Calu3 (cell line): ENCODE data around the gene RSRP1. TPM values are rescaled to one million over a fixed set of nuclear protein-coding genes. Genes with fewer than 3 reads are reported as not detected.

ENCODE experiments used
- BruUV-seq: library from RNA; stranded (reverse); fragments of 400-500 nt; replicated peaks from 2 replicates; lab custom pipeline; 2021; lab: Mats Ljungman, UMichigan
- CTCF ChIA-PET: fragments of 300-600 bp; sonication (Branson Sonifier 250); formaldehyde crosslinking; loops from one replicate; lab custom pipeline; 2022; ENCODE audit warnings: antibody characterized with exemption; lab: Charles Lee
- DNase-seq: peaks from one replicate; pipeline ENCODE4 v3.0.0; 2022
- H3K27ac Mint-ChIP-seq: one replicate; pipeline ENCODE4 v1.8.0; 2022; ENCODE audit warnings: mixed read lengths; ENCODE audit not compliant: unreplicated experiment
- H3K27me3 Mint-ChIP-seq: one replicate; pipeline ENCODE4 v1.8.0; 2022; ENCODE audit warnings: mixed read lengths; ENCODE audit not compliant: unreplicated experiment
- H3K36me3 Mint-ChIP-seq: one replicate; pipeline ENCODE4 v1.8.0; 2022; ENCODE audit warnings: mild to moderate bottlenecking, moderate library complexity, mixed read lengths; ENCODE audit not compliant: insufficient read depth, unreplicated experiment
- H3K4me1 Mint-ChIP-seq: one replicate; pipeline ENCODE4 v1.8.0; 2022; ENCODE audit warnings: mild to moderate bottlenecking, low read depth, mixed read lengths; ENCODE audit not compliant: unreplicated experiment
- H3K4me3 Mint-ChIP-seq: one replicate; pipeline ENCODE4 v1.8.0; 2022; ENCODE audit warnings: mild to moderate bottlenecking, low read depth, moderate library complexity, mixed read lengths; ENCODE audit not compliant: unreplicated experiment
- H3K9me3 Mint-ChIP-seq: one replicate; pipeline ENCODE4 v1.8.0; 2022; ENCODE audit warnings: low read depth, mixed read lengths; ENCODE audit not compliant: unreplicated experiment
- intact Hi-C: fragments of 100-400 bp; cut with micrococcal nuclease; formaldehyde crosslinking; loops from one replicate; pipeline ENCODE4 v1.10.0; 2022; ENCODE audit not compliant: unreplicated experiment
- total RNA-seq: library from RNA; stranded (reverse); gene quantifications from 2 replicates; pipeline ENCODE4 v1.2.3, GENCODE V29; 2022
- TF ChIP-seq, protein P1 (sequence below): fragments of 200-600 bp; IDR thresholded peaks from one replicate; pipeline ENCODE4 v1.8.0; 2022; ENCODE audit warnings: antibody characterized with exemption; ENCODE audit not compliant: unreplicated experiment

RSRP1 gene
- total RNA-seq, 1 experiment from 2014 or later = 56.9 TPM

- Mint-ChIP-seq H3K27ac (no peak overlapping the region), H3K27me3 (no peaks in the 10 kb centered on the region), H3K9me3 (no peaks in the 10 kb centered on the region), H3K4me1 (peaks cover 9% of the 10 kb centered on the region), H3K4me3 (no peak overlapping the region), H3K36me3 (peaks cover 23% of the 10 kb centered on the region)
- CTCF ChIA-PET = interaction anchor here (0.5 kb wide), 1 partner anchor 9 kb away, joined by 3 read pairs; no protein-coding TSS in a partner anchor
- intact Hi-C loops = no loop called here
- TF ChIP-seq, protein P1, sequence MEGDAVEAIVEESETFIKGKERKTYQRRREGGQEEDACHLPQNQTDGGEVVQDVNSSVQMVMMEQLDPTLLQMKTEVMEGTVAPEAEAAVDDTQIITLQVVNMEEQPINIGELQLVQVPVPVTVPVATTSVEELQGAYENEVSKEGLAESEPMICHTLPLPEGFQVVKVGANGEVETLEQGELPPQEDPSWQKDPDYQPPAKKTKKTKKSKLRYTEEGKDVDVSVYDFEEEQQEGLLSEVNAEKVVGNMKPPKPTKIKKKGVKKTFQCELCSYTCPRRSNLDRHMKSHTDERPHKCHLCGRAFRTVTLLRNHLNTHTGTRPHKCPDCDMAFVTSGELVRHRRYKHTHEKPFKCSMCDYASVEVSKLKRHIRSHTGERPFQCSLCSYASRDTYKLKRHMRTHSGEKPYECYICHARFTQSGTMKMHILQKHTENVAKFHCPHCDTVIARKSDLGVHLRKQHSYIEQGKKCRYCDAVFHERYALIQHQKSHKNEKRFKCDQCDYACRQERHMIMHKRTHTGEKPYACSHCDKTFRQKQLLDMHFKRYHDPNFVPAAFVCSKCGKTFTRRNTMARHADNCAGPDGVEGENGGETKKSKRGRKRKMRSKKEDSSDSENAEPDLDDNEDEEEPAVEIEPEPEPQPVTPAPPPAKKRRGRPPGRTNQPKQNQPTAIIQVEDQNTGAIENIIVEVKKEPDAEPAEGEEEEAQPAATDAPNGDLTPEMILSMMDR = no peak
- DNase-seq = peak; percentile 40
- BruUV-seq = TSS peak; percentile 93
Measured at GRCh38 chr1:25232866-25233784, 14.1 kb downstream of the RSRP1 start.

DNA sequence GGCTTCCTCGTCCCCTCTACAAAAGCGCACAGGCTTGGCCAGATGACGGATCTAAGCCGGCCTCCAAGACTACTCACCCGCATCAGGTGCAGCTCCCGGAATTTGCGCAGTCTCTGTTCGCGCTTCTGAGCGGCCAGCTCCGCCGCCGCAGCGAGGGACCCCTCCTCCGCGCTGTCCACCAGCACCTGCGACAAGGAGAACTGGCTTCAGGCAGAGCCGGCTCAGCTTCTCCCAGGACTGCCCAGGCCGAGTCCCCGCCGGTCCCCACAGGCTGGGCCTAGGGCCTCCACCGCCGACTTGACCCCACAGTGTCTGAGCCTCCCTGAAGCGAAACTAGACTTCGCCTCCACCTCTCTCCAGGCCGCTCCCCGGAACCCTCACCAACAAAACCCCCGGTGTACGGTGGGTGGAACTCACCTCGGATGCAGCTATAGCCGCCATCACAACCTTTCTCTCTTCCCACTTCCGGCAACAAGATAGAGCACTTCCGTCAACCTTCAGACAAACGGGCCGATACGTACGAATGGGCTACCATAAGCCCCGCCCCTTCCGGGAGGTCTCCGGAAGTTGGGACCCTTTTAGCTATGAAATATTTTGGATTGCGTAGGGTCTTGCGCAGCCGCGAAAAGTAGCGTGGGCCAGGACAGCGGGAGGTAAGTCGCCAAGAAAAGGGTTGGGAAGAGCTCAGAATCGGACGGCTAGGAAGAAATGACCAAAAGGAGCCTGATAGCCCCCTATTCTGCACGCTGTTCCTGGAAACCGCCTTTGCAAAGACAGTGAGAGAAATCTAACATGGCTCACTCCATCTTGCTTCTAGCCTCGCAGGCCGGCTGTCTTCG is 15.0 kb downstream of the RSRP1 start, which contains the start of gene SYF2:
SYF2 (minus strand) TSS at position 476 of the 839 bp plus-strand sequence; CDS start at position 441, 35 bp downstream.
- CTCF ChIA-PET = interaction anchor here (0.5 to 0.6 kb wide), 3 partner anchors 8 to 955 kb away, joined by 3 to 6 read pairs (median 4); no protein-coding TSS in a partner anchor
- Mint-ChIP-seq H3K27ac (no peak within 1 kb of the TSS), H3K9me3 (no peaks in the 10 kb centered on the region), H3K4me3 (no peak within 1 kb of the TSS), H3K27me3 (no peaks in the 10 kb centered on the region), H3K4me1 (peaks cover 9% of the 10 kb centered on the region), H3K36me3 (peaks cover 28% of the 10 kb centered on the region)
- TF ChIP-seq, protein P1 = no peak
- intact Hi-C loops = no loop called here
- DNase-seq = peak; percentile 82
- BruUV-seq = TSS peak; percentile 78

- peaks cover 27% of the 10 kb centered on the region for H3K36me3 Mint-ChIP-seq
- BruUV-seq = no TSS peak
- CTCF ChIA-PET = no interaction called here
- intact Hi-C loops = no loop called here
- no peak overlapping the region for H3K27ac Mint-ChIP-seq
- H3K27me3 Mint-ChIP-seq = no peaks in the 10 kb centered on the region
- TF ChIP-seq, protein P1 = no peak
- no peaks in the 10 kb centered on the region for H3K9me3 Mint-ChIP-seq
- DNase-seq = no peak
- no peaks in the 10 kb centered on the region for H3K4me1 Mint-ChIP-seq
- no peak overlapping the region for H3K4me3 Mint-ChIP-seq
Measured at GRCh38 chr1:25223471-25223870, 23.8 kb downstream of the RSRP1 start.

DNA sequence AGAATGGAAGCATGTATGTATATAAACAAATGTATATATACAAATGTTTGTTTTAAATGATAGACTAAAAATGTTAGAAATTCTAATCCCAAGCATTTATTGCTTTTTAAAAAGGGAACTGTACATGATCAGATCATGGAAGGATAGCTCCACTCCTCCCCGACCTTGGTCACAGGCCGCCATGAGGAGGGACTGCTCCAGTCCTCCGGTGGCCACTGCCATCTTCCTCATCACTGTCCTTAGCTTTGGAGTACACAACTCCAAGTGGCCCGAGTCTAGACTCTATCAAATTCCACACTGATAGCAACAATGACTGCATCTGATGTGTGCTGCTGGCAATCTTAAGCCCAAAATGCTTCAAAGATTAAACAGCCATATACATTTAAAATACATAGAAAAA is 24.6 kb downstream of the RSRP1 start:
- DNase-seq = no peak
- no TSS peak for BruUV-seq
- peaks cover 20% of the 10 kb centered on the region for H3K36me3 Mint-ChIP-seq
- intact Hi-C loops = no loop called here
- H3K4me3 Mint-ChIP-seq = no peak overlapping the region
- no peaks in the 10 kb centered on the region for H3K9me3 Mint-ChIP-seq
- H3K27me3 Mint-ChIP-seq = no peaks in the 10 kb centered on the region
- TF ChIP-seq, protein P1 = no peak
- CTCF ChIA-PET = no interaction called here
- no peak overlapping the region for H3K27ac Mint-ChIP-seq
- no peaks in the 10 kb centered on the region for H3K4me1 Mint-ChIP-seq
